GM18502 (cell line): ENCODE results near the gene DPPA5.
"Not testable (repeated sequence)": the region's sequence is repeated elsewhere in the genome, so short reads cannot be mapped to it uniquely, and the experiment has no call there.

Source experiments
- ATAC-seq: cut with Tn5 transposase; IDR thresholded peaks from one replicate; pipeline ENCODE4 v1.9.1; 2021; ENCODE audit warnings: mild to moderate bottlenecking; ENCODE audit not compliant: unreplicated experiment, poor library complexity

The DPPA5 gene

GRCh38 chr6:73353636-73354593 is at the start of gene DPPA5:
Gene DPPA5 (minus strand): TSS chr6:73354276. CDS start chr6:73354225, 51 bp downstream.
- ATAC-seq = no peak

GRCh38 chr6:73400656-73401055 is 46.6 kb upstream of the DPPA5 start:
- ATAC-seq = no peak

- no peak for ATAC-seq
Observed at GRCh38 chr6:73395875-73396274, 41.8 kb upstream of the DPPA5 start.

- no peak for ATAC-seq
Observed at GRCh38 chr6:73394577-73395354, 40.7 kb upstream of the DPPA5 start, which contains the start of gene DDX43. Gene DDX43 (plus strand): TSS chr6:73394828. CDS start chr6:73394906, 78 bp downstream.

GRCh38 chr6:73393278-73393677 is 39.2 kb upstream of the DPPA5 start:
- ATAC-seq = no peak

- ATAC-seq = not testable (repeated sequence)
Observed at GRCh38 chr6:73392188-73392587, 38.1 kb upstream of the DPPA5 start.

GRCh38 chr6:73391675-73392074 is 37.6 kb upstream of the DPPA5 start:
- no peak for ATAC-seq

- ATAC-seq = no peak
Observed at GRCh38 chr6:73389854-73390253, 35.8 kb upstream of the DPPA5 start.

- peak; percentile 83 for ATAC-seq
Observed at GRCh38 chr6:73388800-73389512, 34.9 kb upstream of the DPPA5 start.

- peak; percentile 41 for ATAC-seq
Observed at GRCh38 chr6:73388433-73388799, 34.3 kb upstream of the DPPA5 start.

GRCh38 chr6:73382462-73383113 is 28.5 kb upstream of the DPPA5 start:
- no peak for ATAC-seq

GRCh38 chr6:73381531-73381930 is 27.5 kb upstream of the DPPA5 start:
- not testable (repeated sequence) for ATAC-seq

- ATAC-seq = no peak
Observed at GRCh38 chr6:73377225-73377624, 23.1 kb upstream of the DPPA5 start.

GRCh38 chr6:73375216-73375615 is 21.1 kb upstream of the DPPA5 start:
- no peak for ATAC-seq

GRCh38 chr6:73372516-73372915 is 18.4 kb upstream of the DPPA5 start:
- no peak for ATAC-seq

- ATAC-seq = no peak
Observed at GRCh38 chr6:73371984-73372383, 17.9 kb upstream of the DPPA5 start.

- ATAC-seq = no peak
Observed at GRCh38 chr6:73369563-73369962, 15.5 kb upstream of the DPPA5 start, which contains the start of gene OOEP. Gene OOEP (minus strand): TSS chr6:73369897. CDS start chr6:73369792, 105 bp downstream.

- no peak for ATAC-seq
Observed at GRCh38 chr6:73369157-73369556, 15.1 kb upstream of the DPPA5 start.

GRCh38 chr6:73368675-73369074 is 14.6 kb upstream of the DPPA5 start:
- ATAC-seq = no peak
